Hematopoietic multipotent progenitor cell treated with erythropoietin and hydrocortisone succinate and interleukin-3 and kit ligand, for 4 days (in vitro differentiated cells): ENCODE data around the gene KIAA1671.
"Not testable (repeated sequence)": the region's sequence is repeated elsewhere in the genome, so short reads cannot be mapped to it uniquely, and the experiment has no call there.

Experiments
- DNase-seq: peaks from one replicate; pipeline ENCODE4 v3.0.0-alpha.2; 2015

The KIAA1671 gene

DNA sequence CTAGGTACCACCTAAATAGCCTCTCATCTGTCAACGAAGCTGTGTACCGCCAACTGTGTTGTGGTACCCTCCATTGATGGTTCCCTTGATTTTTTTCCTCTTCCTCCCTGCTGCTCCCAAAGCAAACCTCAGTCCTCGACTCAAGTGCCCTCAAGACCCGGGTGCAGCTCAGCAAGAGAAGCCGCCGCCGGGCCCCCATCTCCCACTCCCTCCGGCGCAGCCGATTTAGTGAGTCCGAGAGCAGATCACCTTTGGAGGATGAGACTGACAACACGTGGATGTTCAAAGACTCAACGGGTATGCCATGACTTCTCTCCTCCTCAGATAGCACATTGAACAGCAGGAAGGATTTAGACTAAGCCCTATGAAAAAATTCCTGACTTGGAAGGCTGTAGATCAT, 224.7 kb downstream of the KIAA1671 start:
- DNase-seq = no peak

DNA sequence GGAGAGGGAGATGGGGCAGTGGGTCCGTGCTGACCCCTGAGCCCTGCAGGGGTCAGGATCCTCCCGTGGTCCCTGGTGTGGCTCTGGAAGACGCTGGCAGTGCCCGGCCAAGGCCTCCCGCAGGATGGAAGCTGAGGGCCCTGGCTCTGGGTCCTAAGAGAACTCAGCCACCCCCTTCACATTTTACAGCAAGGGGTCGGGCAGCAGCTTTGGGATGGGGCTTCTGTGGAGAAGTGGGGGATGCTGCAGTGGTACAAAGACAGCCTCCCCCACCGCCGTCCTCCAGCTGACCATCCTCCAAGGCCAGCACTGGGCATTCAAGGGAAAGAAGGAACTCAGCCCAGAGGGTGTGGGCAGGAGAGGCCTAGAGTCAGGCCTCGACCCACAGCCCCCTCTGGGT, 225.4 kb downstream of the KIAA1671 start:
- DNase-seq = no peak

DNA sequence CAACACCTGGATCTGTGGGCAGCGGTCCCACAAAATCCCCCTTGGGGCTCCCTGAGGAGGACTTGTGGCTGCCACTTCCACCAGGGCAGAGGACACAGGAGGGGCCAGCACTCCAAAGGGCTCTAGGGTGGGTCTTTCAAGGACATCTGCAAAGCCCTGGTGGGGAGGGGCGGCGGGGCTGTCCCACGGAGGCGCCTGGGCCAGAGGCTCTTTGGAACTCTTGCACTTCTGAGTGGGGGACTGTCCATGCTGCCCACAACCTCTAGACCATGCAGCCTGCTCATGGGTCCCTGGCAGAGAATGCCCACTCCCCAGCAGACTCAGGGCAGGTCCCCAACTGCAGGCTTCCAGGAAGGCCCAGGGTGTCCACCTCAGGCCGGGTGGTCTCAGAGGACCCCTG, 225.8 kb downstream of the KIAA1671 start:
- DNase-seq = not testable (repeated sequence)

DNA sequence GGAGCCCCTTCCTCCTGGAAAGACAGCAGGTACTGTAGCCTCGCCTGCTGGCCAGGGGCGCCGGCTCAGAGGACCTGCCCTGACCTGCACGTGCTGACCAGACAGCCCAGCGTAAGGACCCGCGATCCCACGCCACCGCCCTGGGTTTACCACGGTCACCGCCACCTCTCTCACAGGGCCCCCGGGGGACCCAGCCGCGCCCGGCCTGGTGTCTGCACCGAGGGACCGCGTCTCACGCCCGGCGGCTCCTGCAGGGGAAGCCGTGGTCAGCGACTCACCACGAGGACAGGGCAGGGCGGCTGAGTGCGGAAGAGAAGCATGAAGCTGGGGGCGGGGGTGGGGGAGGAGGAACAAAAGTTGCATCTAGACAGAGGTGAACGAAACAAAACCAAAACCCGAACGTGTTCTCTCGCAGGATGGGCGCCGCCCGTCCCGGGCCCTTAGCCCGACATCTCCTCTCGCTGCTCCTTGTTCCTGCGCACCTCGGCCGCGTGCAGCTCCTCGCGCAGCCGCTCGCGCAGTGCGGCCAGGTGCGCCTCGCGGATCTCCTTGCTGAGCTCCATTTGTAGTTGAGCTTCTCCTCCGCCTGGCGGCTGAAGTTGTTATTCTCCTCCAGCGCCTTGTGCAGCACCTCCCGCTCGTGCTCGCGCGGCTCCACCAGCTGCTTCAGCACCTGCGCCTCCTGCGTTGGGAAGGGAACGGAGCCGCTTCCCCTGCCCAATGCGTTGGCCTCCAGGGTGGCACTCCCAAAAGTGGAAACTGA, 226.5 kb downstream of the KIAA1671 start:
- DNase-seq = not testable (repeated sequence)

DNA sequence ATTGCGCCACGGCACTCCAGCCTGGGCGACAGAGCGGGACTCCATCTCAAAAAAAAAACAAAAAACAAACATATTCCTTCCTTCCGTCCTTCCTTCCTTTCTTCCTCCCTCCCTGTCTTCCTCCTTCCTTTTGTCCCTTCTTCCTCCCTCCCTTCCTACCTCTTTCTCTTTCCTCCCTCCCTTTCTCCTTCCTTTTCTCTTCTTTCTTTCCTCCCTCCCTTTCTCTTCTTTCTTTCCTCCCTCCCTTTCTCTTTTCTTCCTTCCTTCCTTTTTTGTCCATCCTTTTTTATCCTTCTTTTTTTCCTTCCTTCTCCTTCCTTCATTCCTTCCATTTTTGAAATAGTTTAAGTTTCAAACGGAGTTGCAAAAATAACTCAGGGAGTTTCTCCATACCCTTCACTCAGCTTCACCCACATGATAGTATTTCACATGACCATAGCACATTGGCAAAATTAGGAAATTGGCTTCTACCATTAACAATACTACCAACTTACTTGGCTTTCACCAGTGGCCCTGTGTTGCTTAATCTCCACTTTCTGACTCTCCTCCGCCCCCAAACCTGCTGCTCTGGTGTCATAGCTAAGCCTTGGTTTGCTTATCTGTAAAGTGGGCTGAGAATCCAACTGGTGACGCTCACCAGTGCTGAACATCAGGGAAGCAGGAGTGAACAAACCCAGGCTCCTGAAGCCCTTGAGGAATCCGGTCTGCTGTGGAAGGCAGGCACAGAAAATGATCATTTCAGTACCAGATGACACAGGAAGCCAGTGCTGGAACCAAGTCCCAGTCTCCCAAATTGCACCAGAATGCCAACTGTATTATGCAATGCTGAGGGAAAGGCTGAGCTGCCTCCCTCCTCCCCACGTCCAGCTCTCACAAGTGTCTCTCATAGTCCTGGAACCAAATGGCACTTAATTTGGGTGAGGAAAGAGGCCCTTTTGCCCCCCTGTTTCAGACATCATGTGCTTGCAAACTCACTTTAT, 229.9 kb downstream of the KIAA1671 start:
- DNase-seq = no peak

DNA sequence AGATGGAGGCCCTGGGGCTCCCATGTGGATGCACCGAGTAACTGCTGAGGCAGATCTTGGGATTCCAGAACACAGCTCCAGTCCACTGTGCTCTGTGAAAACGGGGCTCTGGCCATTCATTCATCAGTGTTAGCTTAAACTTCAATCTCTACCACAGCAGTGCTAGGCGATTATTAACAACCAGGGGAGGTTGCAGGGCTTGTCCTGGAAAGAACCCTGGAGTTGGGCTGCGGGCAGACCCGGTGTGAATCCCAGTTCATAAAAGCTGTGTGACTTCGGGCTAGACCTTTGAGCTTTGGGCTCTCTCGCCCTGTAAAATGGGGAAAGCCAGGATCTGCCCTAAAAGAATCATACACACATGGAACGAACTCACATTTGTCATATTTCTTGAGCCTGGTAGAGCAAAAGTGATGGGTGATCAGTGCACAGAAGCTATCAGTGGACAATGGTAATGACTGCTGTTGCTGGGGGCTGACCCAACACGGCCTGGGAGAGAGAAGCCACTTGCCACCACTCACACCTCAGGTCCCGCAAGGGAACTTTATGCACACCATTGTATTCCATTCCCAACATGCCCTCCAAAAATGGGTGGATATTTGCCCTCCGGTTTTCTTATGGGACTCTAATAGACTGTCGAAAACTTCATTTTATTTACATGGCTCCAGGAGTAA, 231.6 kb downstream of the KIAA1671 start:
- DNase-seq = no peak

DNA sequence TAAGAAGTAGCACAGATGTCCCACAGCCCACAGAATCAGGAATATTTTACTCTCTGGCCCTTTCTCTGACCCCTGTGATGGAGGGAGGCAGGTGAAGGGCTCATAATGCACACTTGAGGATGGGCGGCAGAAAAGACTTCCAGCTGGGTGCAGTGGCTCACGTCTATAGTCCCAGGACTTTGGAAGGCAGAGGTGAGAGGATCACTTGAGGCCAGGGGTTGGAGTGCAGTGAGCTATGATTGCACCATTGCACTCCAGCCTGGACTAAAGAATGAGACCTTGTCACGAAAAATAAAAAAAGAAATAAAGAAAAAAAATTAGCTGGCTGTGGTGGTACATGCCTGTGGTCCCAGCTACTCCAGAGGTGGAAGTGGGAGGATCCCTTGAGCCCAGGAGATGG, 233.6 kb downstream of the KIAA1671 start:
- DNase-seq = no peak

DNA sequence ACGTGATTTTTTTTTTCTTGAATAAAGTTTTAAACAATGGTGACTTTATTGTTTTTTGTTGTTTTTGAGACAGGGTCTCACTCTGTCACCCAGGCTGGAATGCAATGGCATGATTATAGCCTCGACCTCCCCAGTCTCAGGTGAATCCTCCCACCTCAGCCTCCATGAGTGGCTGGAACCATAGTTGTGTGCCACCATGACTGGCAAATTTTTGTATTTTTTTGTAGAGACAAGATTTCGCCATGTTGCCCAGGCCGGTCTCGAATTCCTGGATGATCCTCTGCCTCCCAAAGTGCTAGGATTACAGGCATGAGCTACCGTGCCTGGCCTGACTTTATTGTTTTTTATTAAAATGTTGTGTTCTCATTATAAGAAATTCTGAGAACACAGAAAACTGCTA, 235.0 kb downstream of the KIAA1671 start:
- DNase-seq = no peak

DNA sequence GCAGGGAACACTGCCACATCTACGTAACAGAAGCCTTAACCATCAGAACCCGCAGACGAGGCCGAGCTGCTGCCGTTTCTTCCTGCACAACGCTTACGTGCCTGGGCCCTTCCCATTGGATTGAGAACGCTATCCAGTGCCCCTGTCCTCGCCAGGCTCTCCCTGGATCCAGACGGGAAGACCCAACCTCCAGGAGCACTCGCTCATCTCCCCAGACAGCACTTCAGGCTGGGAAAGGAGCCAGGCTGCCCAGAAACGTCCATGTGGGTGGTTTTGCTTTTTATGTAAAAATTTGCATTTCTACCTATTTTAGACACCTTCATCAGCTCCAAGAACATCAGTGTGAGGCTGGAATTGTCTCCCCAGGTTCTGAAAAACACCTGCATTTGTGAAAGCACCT, 239.9 kb downstream of the KIAA1671 start:
- no peak for DNase-seq

DNA sequence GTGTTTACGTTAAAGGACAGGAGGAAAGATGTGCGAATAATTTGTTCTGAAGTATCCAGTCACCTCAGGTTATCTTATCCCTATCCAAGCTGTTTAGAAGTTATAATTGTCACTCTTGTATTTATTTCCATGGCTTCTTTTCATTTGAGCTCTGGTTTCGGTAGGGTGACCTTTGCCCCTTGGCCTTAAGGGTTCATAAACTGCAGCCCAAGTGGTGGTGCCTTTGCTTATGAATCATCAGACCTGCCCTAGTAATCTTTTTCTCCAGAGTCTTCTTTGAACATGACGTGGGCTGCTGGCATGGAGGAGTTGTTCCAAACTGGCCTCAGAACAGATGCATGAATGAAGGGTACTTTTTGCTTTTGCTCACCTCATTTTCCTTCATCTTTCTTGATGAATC, 240.6 kb downstream of the KIAA1671 start:
- no peak for DNase-seq

DNA sequence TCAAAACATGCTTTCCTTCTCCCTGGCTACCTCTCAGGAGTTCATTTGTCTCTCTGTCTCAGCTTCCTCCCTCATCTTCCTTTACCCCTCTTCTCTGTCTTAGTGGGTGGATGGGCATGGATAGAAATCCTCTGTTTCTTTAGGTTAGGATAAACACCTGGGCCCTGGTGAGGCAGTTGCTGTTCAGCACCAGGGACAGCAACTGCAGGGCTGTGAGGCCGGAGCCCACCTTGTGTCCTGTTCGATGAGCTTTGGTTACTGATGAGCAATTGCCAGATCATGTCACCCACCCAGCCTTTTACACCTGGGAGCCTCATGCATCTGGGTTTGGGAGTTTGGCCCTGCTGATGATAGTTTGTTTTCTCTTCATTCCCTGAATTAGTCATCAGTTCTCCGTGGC, 241.0 kb downstream of the KIAA1671 start:
- peak; percentile 15 for DNase-seq

DNA sequence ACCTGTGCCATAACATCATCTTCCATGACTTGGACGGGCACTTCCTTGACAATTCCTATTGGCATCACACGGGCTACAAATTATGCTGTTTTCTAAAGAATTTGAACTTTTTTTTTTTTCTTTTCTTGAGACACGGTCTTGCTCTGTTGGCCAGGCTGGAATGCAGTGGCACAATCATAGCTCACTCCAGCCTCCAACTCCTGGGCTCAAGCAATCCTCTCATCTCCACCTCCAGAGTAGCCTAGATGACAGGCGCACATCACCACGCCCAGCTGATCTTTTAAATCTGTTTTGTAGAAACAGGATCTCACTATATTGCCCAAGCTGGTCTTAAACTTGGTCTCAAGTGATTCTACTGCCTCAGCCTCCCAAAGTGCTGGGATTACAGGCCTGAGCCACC, 243.8 kb downstream of the KIAA1671 start:
- no peak for DNase-seq

DNA sequence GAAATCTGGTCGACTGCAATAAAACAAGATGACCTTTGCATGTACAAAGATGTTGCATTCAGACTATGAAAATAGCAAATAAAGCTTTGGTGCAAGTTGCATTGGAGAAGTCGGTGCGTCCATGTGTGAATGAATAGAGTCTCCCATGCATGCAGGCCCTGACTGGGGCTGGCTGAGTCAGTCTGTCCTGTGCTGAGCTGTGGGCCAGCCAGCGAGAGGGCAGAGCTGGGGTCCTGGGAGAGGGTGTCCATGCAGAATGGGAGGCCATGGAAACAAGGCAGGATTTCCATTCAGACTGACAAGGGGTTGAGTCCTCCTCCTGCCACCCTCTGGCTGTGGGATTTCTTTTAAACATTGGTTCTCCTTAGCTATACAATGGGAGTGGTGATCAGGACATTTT, 244.8 kb downstream of the KIAA1671 start:
- no peak for DNase-seq

DNA sequence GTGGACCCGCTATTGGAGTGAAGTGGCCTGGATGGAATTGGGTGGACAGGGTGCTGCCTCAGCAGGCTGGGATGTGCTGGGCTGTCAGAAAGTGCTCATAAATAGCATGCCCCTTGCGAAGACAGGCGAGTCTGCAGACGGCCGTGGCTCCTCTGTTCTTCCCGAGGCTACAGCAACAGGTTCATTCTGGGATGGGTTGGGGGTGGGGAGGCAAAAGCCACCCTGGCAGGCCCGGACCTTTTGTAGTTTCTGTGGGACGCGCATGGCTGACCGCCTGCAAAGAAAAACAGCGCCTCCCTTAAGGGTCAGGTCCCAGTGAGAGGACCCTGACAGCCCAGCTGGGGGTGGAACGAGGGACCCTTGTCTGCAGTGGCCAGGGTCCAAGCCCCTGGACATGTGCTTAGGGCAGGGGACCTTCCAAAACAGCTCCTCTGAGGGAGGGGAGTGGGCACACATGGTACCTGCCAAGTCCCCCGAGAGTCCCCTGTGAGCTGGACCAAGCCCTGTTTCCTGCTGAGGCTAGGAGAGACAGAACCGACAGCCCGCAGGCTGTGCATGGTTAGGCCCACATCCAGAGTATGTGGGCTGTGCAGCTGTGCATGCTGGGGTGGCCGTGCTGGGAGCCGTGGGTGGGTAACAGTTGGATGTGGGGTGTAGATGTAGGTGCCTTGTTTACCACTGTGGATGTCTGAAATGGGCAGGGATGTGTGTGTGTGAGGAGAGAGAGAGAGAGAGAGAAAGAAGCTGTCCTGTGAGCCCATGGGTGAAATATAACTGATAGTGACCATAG, 247.4 kb downstream of the KIAA1671 start, which contains the start of gene CRYBB3:
TSS of gene CRYBB3 (plus strand) at position 128 of the 790 bp plus-strand sequence. CDS start 1,539 bp downstream, outside the sequence.
- DNase-seq = no peak

DNA sequence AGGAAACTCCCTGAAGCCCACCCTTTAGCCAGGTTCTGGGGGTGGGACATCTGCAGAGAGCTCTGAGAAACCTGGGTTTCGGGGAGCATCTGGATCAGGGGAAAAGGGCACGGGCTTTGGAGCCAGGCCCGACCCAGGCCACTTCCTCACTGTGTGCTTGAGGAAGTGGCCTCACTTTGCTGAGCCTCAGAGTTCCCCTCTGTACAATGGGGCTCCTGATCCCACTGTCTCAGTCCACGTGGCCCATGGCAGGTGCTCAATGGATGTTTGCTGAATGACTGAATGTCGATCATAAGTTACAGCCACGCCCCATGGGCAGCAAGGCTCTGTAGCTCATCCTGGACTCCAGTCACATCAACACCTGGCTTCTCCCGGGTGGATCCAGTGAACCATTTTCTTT, 248.5 kb downstream of the KIAA1671 start:
- no peak for DNase-seq

DNA sequence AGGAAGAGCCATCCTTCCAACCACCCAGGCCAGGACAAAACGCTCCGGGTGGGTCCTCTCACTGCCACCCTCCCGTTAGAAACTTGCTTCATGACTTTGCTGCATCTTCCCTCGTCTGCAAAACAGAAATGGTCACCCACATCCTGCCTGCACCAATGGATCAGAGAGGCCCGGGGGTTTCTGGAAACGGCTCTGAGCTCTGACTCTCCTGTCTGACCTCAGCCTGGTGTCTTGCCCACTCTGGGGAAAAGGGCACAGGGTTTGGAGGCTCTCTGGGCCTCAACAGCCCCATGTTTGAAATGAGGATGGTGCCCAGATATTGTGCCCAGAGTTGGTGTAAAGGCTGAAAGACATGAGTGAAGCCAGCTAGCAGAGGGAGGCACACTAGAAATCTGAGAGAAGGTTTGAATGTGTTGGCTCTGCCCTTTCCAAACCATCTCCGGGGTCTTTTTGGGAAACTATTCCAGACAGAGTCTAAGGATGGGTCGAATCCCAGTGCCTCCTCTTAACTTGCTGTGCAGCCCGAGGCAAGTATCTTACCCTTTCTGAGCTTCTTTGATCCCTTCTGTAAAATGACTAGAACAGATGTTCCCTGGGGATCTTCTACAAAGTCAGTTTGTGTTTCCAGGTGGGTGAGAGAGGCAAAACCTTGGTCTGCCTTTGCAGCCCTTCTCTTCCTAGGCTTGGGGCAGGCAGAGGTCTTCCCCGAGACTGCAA, 249.2 kb downstream of the KIAA1671 start:
- no peak for DNase-seq

DNA sequence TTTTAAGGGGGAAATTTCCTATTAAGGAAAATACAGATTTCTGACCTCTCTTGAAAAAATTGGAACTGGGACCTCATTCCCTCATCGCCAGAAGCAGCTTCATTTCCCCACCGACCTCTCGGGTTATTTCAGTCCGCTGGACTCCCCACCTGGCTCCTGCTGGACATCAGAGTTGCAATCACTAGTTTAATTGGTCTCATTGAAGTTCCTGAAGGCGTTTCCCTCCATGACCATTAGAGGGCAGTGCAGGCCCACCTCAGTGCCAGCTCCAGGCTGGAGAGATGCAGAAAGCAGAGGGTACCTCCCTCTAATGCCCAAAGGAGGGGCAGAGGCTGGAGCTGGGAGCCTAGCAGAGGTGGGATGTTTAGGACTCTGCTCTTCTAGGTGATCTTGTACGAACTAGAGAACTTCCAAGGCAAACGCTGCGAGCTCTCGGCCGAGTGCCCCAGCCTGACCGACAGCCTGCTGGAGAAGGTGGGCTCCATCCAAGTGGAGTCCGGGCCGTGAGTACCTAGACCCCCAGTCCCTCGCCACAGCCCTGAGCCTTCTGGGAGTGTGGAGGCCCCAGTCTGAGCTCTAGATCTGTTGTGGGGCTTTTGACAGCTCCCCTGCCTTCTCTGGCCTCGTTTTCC, 249.9 kb downstream of the KIAA1671 start:
- DNase-seq = peak; percentile 76

DNA sequence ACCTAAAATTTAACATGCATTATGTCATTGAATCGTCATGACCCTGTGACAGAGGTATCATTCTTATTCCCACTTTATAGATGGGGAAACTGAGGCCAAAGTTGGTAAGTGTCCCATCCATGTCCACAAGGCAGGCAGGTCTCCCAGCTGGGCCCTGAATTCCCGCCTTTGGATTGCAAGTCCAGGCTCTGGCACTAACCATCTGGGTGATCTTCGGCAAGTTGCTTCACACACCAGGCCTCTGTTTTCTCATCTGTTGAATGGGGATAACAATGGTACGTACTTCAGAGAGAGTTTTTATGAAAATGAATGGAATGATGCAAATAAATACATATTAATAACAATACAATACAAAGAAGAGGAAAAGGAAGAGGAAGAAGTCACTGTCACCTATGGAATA, 250.6 kb downstream of the KIAA1671 start:
- no peak for DNase-seq

DNA sequence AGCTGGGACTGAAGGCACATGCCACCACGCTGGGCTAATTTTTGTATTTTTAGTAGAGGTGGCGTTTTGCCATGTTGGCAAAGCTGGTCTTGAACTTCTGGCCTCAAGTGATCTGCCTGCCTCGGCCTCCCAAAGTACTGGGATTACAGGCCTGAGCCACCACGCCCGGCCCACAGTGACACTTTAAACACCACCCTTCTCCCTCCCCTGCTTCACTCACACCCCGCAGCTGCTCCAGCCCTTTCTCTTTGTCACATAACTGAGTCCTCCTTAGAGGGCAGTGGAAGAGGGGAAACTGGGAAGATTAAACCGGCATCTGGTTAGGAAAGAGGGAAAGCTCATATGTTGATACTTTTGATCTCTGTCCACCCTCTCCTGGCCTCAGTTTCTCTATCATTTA, 252.0 kb downstream of the KIAA1671 start:
- not testable (repeated sequence) for DNase-seq

DNA sequence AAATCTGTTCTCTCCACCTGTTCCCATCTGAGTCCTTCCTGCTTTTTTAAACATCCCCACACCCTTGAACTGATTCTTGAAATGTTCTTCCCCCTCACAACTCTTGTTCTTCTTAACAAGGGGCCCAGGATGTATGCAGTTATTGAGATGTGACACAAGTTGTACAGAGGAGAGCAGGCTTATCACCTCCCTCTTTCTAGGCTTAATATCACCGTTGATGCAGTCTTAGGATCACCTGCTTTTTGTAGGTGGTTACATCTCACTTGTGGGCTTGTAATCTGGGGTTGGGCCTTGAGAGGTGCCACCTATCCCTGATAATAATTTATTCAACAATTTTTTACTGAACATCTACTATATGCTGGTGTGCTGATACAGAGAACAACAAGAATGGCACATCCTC, 253.3 kb downstream of the KIAA1671 start:
- no peak for DNase-seq

DNA sequence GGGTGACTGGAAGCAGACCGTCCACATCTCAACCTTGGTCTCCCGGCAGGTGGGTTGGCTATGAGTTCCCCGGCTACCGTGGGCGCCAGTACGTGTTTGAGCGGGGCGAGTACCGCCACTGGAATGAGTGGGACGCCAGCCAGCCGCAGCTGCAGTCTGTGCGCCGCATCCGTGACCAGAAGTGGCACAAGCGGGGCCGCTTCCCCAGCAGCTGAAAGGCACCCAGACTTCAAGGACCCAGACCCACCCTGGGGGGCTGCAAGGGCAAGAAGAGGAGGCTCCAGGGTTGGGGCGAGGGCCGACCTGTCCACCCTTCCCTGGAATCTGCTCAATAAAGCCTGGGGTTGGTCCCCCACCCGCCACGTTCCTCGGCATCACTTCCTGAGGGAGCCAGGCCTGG, 254.5 kb downstream of the KIAA1671 start:
- DNase-seq = no peak
